ENCODE results near the gene KCND2.

KCND2 gene

GRCh38 chr7:120353171-120353570 lies 80.2 kb downstream of the KCND2 start:
- TF ChIP-seq, protein P1, sequence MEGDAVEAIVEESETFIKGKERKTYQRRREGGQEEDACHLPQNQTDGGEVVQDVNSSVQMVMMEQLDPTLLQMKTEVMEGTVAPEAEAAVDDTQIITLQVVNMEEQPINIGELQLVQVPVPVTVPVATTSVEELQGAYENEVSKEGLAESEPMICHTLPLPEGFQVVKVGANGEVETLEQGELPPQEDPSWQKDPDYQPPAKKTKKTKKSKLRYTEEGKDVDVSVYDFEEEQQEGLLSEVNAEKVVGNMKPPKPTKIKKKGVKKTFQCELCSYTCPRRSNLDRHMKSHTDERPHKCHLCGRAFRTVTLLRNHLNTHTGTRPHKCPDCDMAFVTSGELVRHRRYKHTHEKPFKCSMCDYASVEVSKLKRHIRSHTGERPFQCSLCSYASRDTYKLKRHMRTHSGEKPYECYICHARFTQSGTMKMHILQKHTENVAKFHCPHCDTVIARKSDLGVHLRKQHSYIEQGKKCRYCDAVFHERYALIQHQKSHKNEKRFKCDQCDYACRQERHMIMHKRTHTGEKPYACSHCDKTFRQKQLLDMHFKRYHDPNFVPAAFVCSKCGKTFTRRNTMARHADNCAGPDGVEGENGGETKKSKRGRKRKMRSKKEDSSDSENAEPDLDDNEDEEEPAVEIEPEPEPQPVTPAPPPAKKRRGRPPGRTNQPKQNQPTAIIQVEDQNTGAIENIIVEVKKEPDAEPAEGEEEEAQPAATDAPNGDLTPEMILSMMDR (IDR thresholded peaks at IDR 0.05) = no peak

GRCh38 chr7:120360918-120361317 lies 87.9 kb downstream of the KCND2 start:
- TF ChIP-seq, protein P1 (IDR thresholded peaks at IDR 0.05) = no peak

DNA sequence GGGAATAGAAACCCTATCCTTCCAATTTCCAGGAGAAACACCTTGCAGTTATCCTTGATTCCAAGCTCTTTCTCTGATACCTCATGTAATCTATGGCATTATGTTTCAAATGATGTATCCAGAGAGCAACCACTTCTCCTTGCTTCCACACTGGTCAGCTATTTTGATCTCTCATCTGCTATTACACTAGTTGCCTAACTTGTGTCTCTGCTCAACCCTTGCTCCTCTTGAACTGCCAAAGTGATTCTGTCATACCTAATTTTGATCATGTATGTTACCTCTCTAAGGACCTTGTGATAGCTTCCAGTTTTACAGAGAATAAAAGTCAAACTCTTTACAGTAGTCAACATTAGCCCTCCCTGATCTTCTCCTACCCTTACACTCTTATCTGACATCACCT lies 90.4 kb downstream of the KCND2 start:
- TF ChIP-seq, protein P1 (IDR thresholded peaks at IDR 0.05) = no peak

GRCh38 chr7:120370954-120371353 lies 98.0 kb downstream of the KCND2 start:
- TF ChIP-seq, protein P1 (IDR thresholded peaks at IDR 0.05) = no peak

GRCh38 chr7:120373174-120373573 lies 100.2 kb downstream of the KCND2 start:
- TF ChIP-seq, protein P1 (IDR thresholded peaks at IDR 0.05) = no peak

GRCh38 chr7:120394595-120394994 lies 121.6 kb downstream of the KCND2 start:
- TF ChIP-seq, protein P1 (IDR thresholded peaks at IDR 0.05) = no peak

DNA sequence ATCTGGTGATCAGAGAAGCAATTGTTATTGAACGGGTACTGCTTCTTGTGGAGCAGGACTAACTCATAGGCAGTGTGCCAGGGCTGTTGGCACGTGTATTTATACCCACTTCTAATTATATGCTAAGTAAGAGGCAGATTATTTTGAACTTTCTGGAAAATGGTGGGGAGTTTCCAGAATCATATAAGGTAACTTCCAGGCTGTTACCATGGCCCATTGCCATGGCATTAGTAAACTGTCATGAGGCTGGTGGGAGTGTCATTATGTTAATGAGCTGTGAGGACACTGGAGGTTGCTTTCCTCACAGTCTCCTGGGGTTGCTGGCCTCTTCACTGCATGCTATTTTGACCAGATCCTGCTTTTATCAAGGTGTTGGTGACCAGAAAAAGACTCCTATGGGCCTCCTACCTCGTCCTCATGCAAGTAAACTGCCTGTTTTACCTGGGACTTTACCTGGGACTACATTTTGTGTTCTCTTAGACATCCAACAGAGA lies 122.6 kb downstream of the KCND2 start:
- TF ChIP-seq, protein P1 (IDR thresholded peaks at IDR 0.05) = no peak
